Suppressor macrophage (primary cell): ENCODE data around the gene GHRH.

Experiments
- DNase-seq, 4 experiments: peaks; one replicate each; pipeline ENCODE4 v3.0.0-alpha.2; 2020 to 2022

Gene GHRH

GRCh38 chr20:37260923-37261322, 691 bp downstream of the GHRH start:
- no peak for DNase-seq

GRCh38 chr20:37259865-37260264, 1.7 kb downstream of the GHRH start:
- DNase-seq, result no peak

- DNase-seq, result no peak
These were observed 2.6 kb downstream of the GHRH start for GRCh38 chr20:37259031-37259430.

GRCh38 chr20:37257988-37258387, 3.6 kb downstream of the GHRH start:
- DNase-seq, result no peak

GRCh38 chr20:37257530-37257929, 4.1 kb downstream of the GHRH start:
- DNase-seq, result no peak

GRCh38 chr20:37256286-37256685, 5.3 kb downstream of the GHRH start:
- DNase-seq, result no peak

GRCh38 chr20:37254114-37254878, 7.3 kb downstream of the GHRH start:
- DNase-seq, result peak in 1 of 4 experiments; percentile 12

GRCh38 chr20:37253087-37253486, 8.5 kb downstream of the GHRH start:
- no peak for DNase-seq

GRCh38 chr20:37251825-37252477, 9.7 kb downstream of the GHRH start:
- peak in 1 of 4 experiments; percentile 7 for DNase-seq

GRCh38 chr20:37249304-37249703, 12.3 kb downstream of the GHRH start:
- no peak for DNase-seq

- no peak for DNase-seq
These were observed 14.1 kb downstream of the GHRH start for GRCh38 chr20:37247547-37247946.

GRCh38 chr20:37246736-37247135, 14.9 kb downstream of the GHRH start:
- no peak for DNase-seq

GRCh38 chr20:37245216-37246150, 16.1 kb downstream of the GHRH start:
- no peak for DNase-seq

- no peak for DNase-seq
These were observed 17.0 kb downstream of the GHRH start for GRCh38 chr20:37244572-37244957.

- DNase-seq, result no peak
These were observed 17.6 kb downstream of the GHRH start for GRCh38 chr20:37243937-37244571.

- no peak for DNase-seq
These were observed 18.3 kb downstream of the GHRH start for GRCh38 chr20:37243076-37243936.

GRCh38 chr20:37242503-37242902, 19.1 kb downstream of the GHRH start:
- no peak for DNase-seq

- DNase-seq, result no peak
These were observed 21.1 kb downstream of the GHRH start for GRCh38 chr20:37240337-37241067.

GRCh38 chr20:37238935-37239451, 22.6 kb downstream of the GHRH start:
- DNase-seq, result no peak

GRCh38 chr20:37238426-37238825, 23.2 kb downstream of the GHRH start:
- no peak for DNase-seq

- no peak for DNase-seq
These were observed 24.0 kb downstream of the GHRH start for GRCh38 chr20:37237656-37238055.
